Measurements from ENCODE around the gene FRMD6.

DNA sequence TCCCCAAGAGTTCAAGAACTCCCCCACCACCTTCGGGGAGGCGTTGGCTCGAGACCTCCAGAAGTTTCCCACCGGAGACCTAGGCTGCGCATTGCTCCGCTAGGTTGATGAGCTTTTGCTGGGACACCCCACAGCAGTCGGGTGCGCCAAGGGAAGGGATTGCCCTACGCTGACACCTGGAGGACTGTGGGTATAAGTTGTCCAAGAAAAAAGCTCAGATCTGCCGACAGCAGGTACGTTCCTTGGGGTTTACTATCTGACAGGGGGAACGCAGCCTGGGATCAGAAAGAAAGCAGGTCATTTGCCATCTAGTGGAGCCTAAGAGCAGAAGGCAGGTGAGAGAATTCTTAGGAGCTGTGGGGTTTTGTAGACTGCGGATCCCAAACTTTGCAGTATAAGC lies 98.8 kb downstream of the FRMD6 start:
- TF ChIP-seq, protein P1, sequence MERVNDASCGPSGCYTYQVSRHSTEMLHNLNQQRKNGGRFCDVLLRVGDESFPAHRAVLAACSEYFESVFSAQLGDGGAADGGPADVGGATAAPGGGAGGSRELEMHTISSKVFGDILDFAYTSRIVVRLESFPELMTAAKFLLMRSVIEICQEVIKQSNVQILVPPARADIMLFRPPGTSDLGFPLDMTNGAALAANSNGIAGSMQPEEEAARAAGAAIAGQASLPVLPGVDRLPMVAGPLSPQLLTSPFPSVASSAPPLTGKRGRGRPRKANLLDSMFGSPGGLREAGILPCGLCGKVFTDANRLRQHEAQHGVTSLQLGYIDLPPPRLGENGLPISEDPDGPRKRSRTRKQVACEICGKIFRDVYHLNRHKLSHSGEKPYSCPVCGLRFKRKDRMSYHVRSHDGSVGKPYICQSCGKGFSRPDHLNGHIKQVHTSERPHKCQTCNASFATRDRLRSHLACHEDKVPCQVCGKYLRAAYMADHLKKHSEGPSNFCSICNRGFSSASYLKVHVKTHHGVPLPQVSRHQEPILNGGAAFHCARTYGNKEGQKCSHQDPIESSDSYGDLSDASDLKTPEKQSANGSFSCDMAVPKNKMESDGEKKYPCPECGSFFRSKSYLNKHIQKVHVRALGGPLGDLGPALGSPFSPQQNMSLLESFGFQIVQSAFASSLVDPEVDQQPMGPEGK (CRISPR knock-in tag; IDR thresholded peaks at IDR 0.05; ENCODE audit: borderline replicate concordance) = no peak
- no peak for TF ChIP-seq RARB (CRISPR knock-in tag; IDR thresholded peaks at IDR 0.05)

Data from SK-N-SH treated with all-trans-retinoic acid at 6 μM for 48 hours (cell line).